Inflammatory macrophage treated with lipopolysaccharide for 4 hours (primary cell): ENCODE results near the gene EMILIN2.
A peak's percentile ranks its signal among the peaks of the same experiment; 100 is the strongest.

Source experiments
- DNase-seq: peaks from one replicate; pipeline ENCODE4 v3.0.0-alpha.2; 2020

EMILIN2 gene

DNA sequence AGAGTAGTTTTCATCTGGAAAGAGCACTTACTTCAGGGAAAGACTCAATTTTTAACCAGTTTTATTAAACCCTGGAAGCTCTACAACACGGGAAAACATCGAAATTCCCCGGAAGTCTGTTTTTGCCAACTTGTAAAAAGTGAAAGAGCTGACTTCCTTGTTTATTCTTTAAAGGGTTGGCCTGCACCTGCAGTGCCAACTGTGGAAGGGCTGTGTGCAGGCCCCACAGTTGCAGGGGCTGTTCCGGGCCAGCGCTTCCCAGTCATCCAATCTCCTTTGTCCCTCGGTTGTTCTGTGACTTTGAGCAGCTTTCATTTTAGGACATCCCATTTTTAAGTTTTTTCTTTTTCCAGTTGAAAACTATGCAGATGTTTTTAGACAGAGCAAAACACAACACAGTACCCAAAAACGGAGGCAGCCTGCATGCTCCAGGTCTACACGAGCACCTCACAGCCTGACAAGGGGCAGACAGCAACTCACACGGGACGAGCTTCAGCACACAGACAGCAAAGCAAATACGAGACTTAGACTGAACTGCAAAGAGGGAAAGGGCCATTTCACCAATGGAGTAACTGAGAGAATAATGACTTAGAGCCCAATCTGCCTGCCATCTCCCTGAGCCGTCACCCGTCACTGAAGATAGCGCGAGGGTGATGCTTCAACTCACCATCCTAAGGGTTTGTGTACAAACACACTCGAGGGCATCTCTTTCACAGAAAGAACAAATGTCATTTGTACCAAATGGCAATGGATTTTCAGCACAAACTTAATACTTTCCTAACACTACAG is 70.6 kb downstream of the EMILIN2 start:
- no peak for DNase-seq

DNA sequence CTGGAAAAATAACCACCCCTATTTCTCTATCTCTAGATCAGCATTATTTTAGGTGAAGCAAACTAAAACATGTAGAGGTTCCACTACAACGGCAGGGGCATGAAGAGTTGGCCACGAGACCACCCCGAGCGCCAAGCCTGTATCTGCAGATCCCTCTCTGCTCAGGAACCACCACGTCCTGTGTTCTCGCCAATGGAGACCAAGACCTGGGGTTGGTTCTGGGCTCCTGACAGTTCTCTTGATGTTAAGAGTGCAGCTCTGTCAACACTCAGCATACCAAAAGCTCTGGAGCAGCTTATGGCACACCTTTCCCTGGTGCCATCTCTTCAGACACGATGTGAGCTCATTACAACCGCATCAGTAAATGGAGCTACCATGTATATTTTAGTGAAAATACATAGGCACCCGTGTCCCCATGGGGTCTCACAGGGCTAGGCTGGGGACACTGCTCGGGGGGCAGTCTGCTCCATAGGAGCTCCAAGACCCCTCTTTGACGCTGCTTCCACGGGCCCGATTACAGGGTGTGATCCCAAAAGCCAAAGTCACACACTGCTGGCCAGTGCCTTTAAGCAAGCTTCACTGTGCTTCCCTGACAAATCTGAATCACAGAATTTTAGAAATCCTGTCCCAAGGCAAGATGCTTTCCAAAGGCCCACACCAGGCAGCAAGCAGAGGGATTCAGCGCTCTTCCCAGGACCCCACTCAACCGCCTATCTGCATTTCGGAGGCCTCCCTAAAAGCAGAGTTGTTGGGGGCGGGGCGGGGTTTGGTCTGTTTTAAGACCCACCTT is 72.2 kb downstream of the EMILIN2 start:
- DNase-seq: no peak

DNA sequence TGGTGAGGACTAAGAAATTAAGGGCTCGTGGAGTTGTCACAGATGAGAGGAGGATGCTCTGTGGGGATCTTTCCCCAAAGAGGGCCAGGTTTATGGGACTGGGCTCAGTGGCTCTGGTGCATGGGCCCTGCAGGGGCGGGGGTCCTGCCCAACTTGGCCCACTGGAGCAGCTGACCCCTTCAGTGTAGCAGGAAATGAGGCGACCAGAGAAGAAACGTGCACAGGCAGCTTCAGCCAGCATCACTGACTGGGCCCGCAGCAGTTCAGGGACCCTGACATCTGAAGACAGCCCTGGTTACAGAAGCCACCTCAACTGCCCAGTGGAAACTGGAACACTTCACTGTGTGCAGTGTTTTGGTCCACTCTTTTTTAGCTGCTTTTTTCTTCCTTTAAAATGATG is 72.8 kb downstream of the EMILIN2 start:
- no peak for DNase-seq

DNA sequence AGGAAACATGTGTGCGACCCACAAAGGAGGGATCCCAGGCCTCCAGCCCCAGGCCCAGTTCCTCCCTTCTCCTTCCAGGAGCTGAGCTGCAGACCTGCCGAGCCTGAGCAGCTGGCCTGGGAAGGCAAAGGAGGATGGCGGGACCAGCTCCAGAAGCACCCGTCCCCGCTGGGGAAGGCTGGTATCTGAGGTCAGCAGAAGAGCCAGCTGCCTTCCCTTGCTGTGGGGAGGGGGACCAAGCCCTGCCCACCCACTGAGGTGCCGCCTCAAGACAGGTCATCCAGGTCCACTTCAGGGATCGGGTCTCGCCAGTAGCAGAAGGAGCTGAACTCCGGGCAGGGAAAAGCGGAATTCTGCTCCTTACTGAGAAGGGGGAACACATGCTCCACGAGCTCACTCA is 73.2 kb downstream of the EMILIN2 start:
- DNase-seq: no peak

DNA sequence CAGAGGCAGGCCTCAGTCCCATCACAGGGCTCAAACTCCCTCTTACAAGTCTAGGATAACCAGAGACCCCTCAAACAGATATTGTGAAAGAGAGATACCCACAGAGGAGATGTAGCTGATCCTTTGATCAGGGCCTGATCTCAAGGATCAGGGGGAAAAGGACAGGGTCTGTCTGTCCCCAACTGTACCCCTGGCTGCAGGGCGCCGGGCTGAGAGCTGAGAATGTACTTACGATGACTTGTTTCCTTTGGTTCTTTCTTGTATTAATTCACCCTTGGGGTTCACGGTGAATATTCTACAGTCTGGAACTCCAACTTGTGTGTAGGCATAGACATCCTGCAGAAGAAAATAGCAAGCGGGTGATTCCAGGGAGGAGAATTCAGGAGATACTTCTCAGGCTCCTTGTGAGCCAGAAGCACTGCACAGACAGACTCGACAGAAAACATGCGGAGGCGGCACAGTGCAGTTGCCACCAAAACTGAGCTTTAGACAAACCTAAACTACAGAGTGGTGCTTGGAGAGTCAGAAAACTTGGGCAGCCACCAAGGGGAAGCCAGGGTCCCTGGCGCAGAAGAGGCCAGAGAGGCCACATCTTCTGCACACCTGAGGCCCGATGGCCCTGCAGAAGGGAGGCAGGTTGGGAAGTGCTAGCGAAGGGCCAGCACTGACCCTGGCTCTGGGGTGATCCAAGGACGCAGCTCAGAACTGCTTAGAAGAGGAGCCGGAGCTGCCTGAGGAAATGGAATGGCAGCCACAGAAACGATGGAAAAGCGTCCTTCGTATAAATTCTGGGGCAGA is 73.9 kb downstream of the EMILIN2 start:
- no peak for DNase-seq

DNA sequence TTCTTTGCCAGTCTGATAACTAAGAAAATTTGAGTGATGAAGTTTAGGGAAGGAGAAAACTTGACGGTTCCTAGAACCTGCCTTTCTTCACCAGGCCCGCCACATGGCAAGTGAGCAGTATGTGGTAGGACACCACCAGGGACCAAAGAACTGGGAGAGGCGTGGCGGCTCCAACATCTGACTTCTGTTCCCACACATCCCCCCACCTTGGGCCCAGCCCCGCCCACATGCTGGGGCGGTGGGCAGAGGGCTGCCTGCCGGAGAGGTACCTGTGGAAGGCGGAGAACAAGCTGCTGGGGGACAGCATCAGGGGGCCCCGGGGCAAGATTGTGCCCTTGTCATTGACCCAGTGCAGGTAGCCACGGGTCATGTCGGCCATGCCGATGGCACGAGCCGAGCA is 75.0 kb downstream of the EMILIN2 start:
- no peak for DNase-seq

DNA sequence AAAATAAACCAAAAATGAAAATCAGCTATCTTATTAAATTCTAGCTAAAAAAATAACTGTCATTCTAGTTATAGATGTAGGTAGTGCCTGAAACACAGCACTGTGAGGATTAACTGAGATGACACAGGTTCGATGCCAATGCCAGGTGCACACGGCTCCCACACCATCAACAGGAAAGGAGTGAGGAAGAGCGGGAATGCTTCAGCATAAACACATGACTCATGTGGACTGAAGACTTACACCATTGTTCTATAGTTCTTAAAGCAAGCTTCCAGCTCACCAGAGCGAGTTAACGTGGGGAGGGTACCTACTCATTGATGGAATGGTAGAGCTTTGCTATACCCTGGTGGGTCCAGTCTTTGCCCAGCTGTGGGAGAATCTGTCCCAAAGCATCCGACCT is 76.7 kb downstream of the EMILIN2 start:
- no peak for DNase-seq

DNA sequence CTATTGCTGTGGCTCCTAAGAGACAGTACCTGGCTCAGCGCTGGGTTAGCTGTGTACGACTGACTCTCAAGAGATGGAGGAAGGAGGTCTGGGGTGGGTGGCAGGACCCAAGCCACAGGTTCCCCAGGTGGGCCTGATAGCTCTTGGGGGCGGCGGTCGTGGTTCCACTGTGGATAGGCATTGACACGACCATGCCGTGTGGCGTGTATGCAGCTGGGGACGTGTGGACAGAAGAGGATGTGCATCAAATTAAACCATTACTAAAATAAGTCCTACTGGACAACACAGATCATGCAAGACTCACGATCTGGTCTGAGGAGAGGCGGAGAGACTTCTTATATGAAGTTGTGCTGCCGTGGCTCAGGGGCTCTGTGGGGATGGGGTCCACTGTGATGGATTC is 78.1 kb downstream of the EMILIN2 start:
- no peak for DNase-seq

DNA sequence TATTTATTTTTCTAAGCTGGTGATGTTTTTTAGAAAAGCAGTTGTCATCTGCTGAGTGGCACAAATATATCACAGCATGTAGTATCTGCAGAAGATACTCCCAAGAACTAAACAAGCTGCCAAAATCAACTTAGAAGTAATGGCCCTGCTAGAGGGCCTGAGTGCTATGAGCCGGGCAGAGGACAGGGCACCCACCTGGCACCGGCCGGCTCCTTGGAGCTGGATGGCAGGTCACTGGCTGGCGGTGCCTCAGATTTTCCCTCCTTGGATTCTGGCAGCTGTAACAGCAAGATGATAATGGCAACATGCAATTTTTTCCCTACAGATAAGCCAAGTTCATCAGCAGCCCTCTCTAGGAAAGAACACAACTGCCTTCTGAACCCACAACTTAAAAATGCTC is 79.7 kb downstream of the EMILIN2 start:
- DNase-seq: no peak

DNA sequence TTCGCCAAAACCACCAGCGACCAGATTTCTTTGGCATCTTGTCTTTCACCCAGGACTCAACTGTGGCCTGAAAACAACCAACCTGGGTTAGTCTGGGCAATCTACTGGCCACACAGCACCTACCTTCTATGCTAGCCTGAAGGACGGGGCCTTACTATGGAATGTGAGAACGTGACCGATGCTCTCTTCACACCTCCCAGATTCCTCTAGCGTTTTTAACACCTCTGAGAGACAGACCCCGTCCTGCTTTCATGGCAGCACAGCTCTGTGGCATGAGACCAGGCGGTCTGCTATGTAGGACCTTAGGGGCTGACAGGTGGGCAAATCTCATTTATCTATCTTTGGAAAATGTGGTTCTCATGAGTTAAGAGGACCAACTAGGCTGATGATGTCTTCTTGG is 80.9 kb downstream of the EMILIN2 start:
- no peak for DNase-seq

DNA sequence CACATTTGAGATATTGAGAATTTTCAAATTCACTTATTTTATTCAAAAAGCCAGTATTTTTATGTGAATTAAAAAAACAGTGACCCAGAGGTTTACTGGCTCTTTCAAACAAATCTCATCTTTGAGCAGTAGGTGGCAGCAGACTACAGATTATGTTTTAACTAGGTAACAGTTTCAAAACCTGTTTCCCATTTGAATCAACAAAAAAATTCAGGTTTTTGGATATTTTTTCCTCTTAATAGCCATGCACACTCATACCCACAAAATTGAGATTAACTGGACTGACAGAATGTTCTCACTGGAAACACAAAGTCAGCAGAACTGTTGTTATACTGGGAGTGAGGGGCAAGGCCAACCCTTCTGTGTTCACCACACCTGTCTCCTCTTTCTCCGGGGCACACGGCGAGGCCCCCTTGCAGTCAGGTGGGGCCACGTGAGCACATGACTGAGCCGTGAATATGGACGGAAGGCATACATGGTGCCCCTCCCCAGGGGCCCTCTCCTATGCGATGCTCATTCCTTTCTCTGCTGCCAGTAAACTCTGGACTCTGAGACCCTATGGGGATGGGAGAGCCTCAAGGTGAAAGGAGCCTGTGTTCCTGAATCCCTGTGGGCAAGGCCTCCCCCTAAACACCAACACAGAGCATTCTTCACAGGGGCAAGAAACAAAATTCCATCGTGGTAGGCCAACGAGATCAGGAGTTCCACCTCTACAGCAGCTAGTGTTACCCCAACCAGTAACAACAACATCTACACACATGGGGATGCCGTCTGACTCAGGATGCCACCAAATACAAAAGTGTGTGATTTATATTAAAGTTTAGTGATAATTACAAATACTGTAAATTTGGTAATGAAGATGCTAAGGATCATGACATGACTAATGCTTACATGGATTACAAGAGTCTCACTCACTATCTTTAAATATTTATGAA is 85.7 kb downstream of the EMILIN2 start:
- peak; percentile 68 for DNase-seq

DNA sequence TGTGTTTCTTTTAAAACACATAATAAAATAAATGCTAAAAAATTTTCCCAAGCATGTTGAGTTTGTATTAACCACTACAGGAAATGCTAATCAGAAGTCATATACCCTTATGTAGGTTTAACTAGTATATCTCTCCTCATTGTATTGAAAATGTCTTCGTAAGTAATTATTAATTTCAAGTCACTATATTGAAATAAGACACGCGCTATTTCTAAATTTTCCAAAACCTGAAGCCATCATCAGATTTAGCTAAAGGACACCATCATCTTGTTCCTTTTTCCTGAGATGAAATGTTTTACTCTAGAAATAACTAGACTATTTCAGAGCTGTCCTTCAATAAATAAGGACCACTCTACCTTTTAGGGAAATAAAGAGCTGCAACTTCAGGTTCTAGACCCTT is 87.2 kb downstream of the EMILIN2 start:
- no peak for DNase-seq

DNA sequence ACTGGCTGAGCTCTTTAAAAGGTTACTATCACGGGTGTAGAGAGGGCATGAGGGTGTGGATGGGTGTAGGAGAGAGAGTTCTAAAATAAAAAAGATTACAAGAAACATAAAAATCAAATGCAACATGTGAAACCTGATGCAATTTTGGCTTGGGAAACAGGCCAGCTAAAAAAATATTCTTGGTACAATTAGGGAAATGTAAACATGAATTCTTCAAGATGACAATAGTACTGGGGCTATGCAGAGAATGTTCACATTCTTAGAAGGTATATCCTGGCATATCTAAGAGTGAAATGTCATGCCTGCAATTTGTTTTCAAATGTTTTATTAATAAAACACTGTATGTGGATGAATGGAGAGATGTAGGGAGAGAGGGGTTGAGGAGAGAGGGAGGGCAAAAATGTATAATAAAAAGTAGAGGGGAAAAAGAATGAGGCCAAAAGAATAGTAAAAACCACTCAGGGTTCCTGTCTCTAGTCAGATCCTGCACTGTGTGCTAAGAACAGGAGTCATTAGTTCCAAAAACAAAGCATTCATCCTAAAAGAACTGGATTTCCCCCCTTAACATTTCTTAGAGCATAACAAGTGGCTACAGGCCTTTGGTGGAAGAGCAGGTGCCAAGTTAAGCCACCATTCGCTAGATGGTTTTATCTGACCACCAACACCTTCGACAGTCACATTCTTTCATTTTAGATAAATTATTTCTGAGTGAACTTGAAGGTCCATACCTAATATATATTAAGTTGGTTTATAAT is 88.8 kb downstream of the EMILIN2 start:
- DNase-seq: no peak

DNA sequence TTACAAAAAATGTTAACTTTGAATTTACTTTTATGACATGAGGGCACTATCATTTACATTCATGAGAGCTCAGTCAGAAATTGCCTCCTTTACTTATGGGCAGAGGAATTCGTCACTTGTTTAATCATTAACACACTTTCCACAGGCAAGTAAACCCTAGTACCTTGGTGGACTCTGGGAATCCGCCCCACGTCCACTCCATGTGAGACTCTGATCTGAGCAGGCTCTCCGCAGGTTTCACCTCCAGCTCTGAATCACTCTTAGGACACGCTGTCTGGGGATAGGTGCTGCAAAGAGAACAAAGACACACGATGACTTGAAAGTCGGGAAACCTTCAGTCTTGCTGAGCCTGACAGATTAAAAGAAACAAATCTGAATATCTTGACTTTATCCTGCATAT is 92.5 kb downstream of the EMILIN2 start:
- no peak for DNase-seq

DNA sequence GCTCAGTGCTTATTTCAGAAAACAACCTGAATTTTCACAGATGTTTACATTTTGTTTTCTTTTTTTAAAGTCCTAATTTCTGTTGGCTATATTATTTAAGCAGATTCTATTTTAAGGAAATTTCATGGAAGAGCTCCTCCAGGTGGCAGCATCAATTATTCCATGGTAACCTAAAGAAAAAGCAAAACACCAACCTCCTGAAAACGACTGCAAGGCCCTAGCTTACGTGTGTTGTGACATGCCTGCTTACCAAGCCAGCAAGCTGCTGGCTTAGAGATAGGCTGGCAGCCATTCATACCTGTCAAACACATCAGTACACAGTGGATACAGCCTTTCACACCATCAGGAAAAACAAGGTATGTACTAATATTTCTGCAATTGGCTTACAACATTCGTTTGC is 101.2 kb downstream of the EMILIN2 start:
- peak; percentile 38 for DNase-seq

DNA sequence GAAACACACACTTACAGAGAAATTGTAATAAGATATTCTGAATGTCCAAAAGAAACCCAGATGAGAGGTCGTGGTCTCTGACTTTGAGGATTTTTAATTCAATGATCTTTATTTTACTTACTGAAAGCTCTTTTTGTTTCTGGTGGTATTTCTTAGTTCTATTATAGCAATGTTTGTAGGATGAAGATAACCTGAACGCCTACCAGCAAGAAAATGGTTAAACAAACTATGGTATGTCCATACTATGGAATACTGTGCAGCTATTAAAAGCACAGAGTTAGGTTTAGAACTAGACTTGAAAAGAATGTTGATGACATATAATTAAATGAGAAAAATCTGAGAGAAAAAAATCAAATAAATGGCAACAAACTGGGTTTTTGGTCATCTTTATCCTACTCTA is 105.8 kb downstream of the EMILIN2 start:
- no peak for DNase-seq

DNA sequence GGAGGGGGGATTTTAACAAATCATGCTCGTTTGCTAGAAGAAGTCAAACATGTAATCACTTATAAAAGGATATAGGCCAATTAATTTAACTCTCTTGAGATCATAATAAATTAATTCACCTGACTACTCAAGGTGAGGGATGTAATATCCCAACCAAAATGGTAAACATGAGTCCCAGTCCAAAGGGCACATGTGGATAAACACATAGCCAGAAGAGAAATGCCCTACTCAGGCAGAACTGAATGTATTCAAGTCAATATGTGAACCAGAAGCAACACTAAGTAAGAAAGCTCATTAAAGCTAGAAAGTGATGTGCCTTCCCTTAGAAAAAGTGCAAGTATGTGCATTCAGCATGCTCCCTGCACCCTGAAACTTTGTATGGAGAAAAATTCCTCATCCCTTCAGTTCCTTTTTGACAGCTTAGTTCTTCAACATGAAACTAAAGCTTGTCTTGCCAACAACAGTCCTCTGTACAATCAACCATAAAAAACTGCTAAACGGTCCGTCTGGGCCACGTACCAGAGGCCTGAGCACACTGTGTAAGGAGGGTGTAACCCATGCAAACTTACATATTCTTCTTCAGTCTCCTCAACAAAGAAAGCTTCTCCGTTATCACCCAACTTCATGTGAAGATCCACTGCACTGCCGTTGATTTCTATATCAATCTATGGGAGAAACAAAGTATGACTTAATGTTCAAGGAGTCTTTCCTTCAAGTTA is 107.3 kb downstream of the EMILIN2 start:
- DNase-seq: no peak

DNA sequence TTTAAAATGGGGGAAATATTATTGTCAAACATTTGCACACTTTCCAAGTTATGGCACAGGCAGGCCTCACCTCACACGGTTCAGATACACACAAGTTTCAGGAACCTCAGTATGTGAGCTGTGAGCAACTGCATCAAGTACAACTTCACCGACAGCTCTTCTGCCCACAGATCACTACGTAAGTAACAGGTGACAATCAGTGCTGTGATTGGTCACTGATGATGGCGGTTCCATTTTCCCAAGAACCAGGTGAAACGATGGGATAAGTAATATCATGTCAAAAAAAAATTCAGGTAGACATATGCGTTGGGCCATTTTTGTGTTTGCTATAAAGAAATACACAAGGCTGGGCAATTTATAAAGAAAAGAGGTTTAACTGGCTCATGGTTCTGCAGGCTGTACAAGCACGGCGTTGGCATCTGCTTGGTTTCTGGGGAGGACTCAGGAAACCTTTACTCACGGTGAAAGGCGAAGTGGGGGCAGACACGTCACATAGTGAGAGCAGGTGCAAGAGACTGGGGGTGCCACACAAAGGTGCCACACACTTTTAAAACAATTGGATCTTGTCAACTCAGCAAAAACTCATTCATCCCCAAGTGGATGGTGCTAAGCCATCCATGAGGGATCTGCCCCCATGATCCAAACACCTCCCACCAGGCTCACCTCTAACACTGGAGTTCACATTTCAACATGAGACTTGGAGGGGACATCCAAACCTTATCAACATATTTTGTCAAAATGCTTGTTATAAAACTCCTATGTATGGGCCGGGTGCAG is 108.3 kb downstream of the EMILIN2 start:
- DNase-seq: no peak

DNA sequence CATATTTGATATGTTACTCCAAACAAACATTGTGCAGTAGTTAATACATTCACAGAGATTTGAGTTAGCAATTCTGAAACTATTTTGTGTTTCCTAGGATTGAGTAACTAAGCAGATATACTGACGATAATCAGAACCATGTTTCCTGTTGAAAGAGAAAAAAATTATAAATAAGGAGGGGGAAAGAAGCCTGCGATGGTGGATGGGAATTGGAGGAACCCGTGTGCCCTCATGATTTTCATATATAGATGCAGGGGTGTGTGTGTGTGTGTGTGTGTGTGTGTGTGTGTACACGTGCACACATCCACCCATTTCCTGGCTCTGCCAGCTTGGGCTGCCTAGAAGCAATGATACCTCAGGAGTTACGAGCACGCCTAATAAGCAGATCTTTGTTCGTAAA is 109.2 kb downstream of the EMILIN2 start:
- no peak for DNase-seq

DNA sequence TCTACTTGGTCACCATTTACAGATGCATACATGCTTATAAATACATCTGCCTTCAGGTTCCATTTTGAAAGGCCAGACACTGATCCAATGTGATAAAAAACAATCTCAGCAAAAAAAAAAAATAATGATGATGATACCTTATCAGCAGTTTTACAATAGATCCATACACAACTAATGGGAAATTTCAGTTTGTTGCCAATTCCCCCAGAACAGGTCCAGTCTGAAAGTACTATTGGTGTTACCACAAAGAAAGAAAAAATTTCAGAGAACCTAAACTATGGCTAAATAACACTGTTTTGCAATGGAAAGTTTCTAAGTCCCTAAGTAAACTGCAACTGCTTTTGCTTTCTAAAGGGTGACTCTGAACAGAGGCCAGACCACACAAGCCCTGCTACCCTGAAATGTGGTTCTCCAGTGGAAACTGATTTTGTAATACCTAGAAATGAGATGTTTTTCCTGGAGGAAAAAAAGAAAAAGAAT is 112.1 kb downstream of the EMILIN2 start:
- DNase-seq: peak; percentile 96
